Left lung (tissue), 10 donors: Measurements from ENCODE around the gene CCDC68. TPM values are rescaled to one million over a fixed set of nuclear protein-coding genes. Genes with fewer than 3 reads are reported as not detected.

Source experiments
- ATAC-seq: fragments of 200-7000 bp; cut with Tn5 transposase; one replicate; pipeline ENCODE4 v1.9.1; 2020; ENCODE audit warnings: moderate library complexity
- DNase-seq, 4 donors: peaks; one replicate each; pipeline ENCODE4 v3.0.0-alpha.2; 2013 to 2020
- H3K27ac ChIP-seq, 2 donors: fragments of 200-600 bp; sonication (generic) in 1 of 2; one replicate each; pipeline versions ENCODE4 v1.5.0 to v1.8.0; 2020 to 2021
- H3K27me3 ChIP-seq, 2 donors: fragments of 200-600 bp; sonication (generic) in 1 of 2; one replicate each; pipeline versions ENCODE4 v1.5.0 to v1.8.0; 2020 to 2021
- H3K36me3 ChIP-seq, 2 donors: fragments of 200-600 bp; sonication (generic) in 1 of 2; one replicate each; pipeline versions ENCODE4 v1.5.0 to v1.8.0; 2020 to 2021
- H3K4me1 ChIP-seq, 2 donors: fragments of 200-600 bp; one replicate each; pipeline ENCODE4 v1.8.0; 2021
- H3K4me3 ChIP-seq, 2 donors: fragments of 200-600 bp; sonication (generic) in 1 of 2; one replicate each; pipeline versions ENCODE4 v1.5.0 to v1.8.0; 2020 to 2021; ENCODE audit warnings: mild to moderate bottlenecking in 1 of 2
- H3K9me3 ChIP-seq, 2 donors: fragments of 200-600 bp; sonication (generic) in 1 of 2; one replicate each; pipeline versions ENCODE4 v1.5.0 to v1.8.0; 2020 to 2021
- CTCF ChIP-seq, 2 donors: fragments of 200-600 bp; sonication (generic) in 1 of 2; IDR thresholded peaks; one replicate each; pipeline versions ENCODE4 v1.5.0 to v1.8.0; 2021; ENCODE audit warnings: antibody characterized with exemption in 2 of 2
- intact Hi-C, 2 donors: fragments of 100-400 bp; cut with DNase I; formaldehyde crosslinking; loops; one replicate each; pipeline versions ENCODE4 v1.11.2 to v1.14.2; 2022
- polyA plus RNA-seq, 6 donors: library from polyadenylated mRNA; unstranded; fragments of 120-200 nt; gene quantifications; one replicate each; pipeline ENCODE4 v1.2.1, GENCODE V29; 2013; ENCODE audit not compliant: insufficient read length in 6 of 6
- total RNA-seq, 2 donors: library from RNA; stranded (reverse); fragmentation: NEBNext Ultra II Directional; extraction: Animal tissue kit (Norgen Biotek cat#: 25700); gene quantifications; one replicate each; pipeline ENCODE4 v1.2.1, GENCODE V29; 2021
- donor health status: DM: no; HTN: yes; CAD: no.
- donor health status: DM: no; HTN: no; CAD: no.

The CCDC68 gene
- total and polyA plus RNA-seq, 8 donors, result 13.8 to 144 (median 88.4) TPM

- no peak for ATAC-seq
- H3K4me3 ChIP-seq, result no peak overlapping the region
- H3K4me1 ChIP-seq, result peaks cover 18 to 22% of the 10 kb centered on the region in 2 donors
- intact Hi-C loops, result no loop called here
- TF ChIP-seq CTCF (IDR thresholded peaks at IDR 0.05), result no peak
- no peaks in the 10 kb centered on the region for H3K27me3 ChIP-seq
- H3K36me3 ChIP-seq, result no peaks in the 10 kb centered on the region
- no peak for DNase-seq
- no peak overlapping the region for H3K27ac ChIP-seq
- H3K9me3 ChIP-seq, result no peaks in the 10 kb centered on the region
Measured at GRCh38 chr18:54942144-54942543, 17.1 kb downstream of the CCDC68 start.

- no peak overlapping the region for H3K27ac ChIP-seq
- no peak for ATAC-seq
- intact Hi-C loops, result no loop called here
- H3K4me3 ChIP-seq, result no peak overlapping the region
- H3K9me3 ChIP-seq, result no peaks in the 10 kb centered on the region
- no peak for TF ChIP-seq CTCF (IDR thresholded peaks at IDR 0.05)
- DNase-seq, result no peak
- H3K4me1 ChIP-seq, result peaks cover 0 to 1% of the 10 kb centered on the region in 2 donors
- H3K36me3 ChIP-seq, result peaks cover 0 to under 1% of the 10 kb centered on the region in 2 donors
- H3K27me3 ChIP-seq, result no peaks in the 10 kb centered on the region
Measured at GRCh38 chr18:54939361-54939917, 19.8 kb downstream of the CCDC68 start.

GRCh38 chr18:54938506-54938905 lies 20.8 kb downstream of the CCDC68 start:
- Histone ChIP-seq H3K9me3 (no peaks in the 10 kb centered on the region), H3K27ac (no peak overlapping the region), H3K36me3 (peaks cover 0 to 5% of the 10 kb centered on the region in 2 donors), H3K4me3 (no peak overlapping the region), H3K27me3 (no peaks in the 10 kb centered on the region), H3K4me1 (no peaks in the 10 kb centered on the region)
- DNase-seq (no peak), ATAC-seq (no peak)
- TF ChIP-seq CTCF (IDR thresholded peaks at IDR 0.05), result no peak
- intact Hi-C loops, result no loop called here

- TF ChIP-seq CTCF (IDR thresholded peaks at IDR 0.05), result no peak
- Histone ChIP-seq H3K36me3 (peaks cover 0 to 10% of the 10 kb centered on the region in 2 donors), H3K4me1 (no peaks in the 10 kb centered on the region), H3K9me3 (no peaks in the 10 kb centered on the region), H3K27me3 (no peaks in the 10 kb centered on the region), H3K27ac (no peak overlapping the region), H3K4me3 (no peak overlapping the region)
- intact Hi-C loops, result no loop called here
- ATAC-seq, result no peak
- DNase-seq, result no peak
Measured at GRCh38 chr18:54932472-54932871, 26.8 kb downstream of the CCDC68 start.

GRCh38 chr18:54931152-54931551 lies 28.1 kb downstream of the CCDC68 start:
- intact Hi-C loops, result no loop called here
- no peaks in the 10 kb centered on the region for H3K4me1 ChIP-seq
- ATAC-seq, result no peak
- no peaks in the 10 kb centered on the region for H3K27me3 ChIP-seq
- peaks cover 0 to 14% of the 10 kb centered on the region in 2 donors for H3K36me3 ChIP-seq
- H3K9me3 ChIP-seq, result no peaks in the 10 kb centered on the region
- H3K4me3 ChIP-seq, result no peak overlapping the region
- no peak for DNase-seq
- no peak for TF ChIP-seq CTCF (IDR thresholded peaks at IDR 0.05)
- no peak overlapping the region for H3K27ac ChIP-seq
